Stomach (tissue), 4 donors: ENCODE results near the gene RNF114.

ENCODE experiments used
- POLR2A ChIP-seq, 4 donors: fragments of 450-650 bp; IDR thresholded peaks; one replicate each; pipeline ENCODE4 v1.6.1; 2016; ENCODE audit warnings: antibody characterized with exemption in 4 of 4, control low read depth in 2 of 4, mild to moderate bottlenecking in 1 of 4, moderate library complexity in 1 of 4
- TF ChIP-seq, protein P1 (sequence below), 7 experiments: fragments of 450-650 bp in 4 of 7; fragments of 200-600 bp in 3 of 7; sonication (generic) in 3 of 7; IDR thresholded peaks; one replicate each; pipeline ENCODE4 v1.5.1; 2016 to 2019; ENCODE audit warnings: antibody characterized with exemption in 7 of 7, control low read depth in 2 of 7, mild to moderate bottlenecking in 1 of 7

DNA sequence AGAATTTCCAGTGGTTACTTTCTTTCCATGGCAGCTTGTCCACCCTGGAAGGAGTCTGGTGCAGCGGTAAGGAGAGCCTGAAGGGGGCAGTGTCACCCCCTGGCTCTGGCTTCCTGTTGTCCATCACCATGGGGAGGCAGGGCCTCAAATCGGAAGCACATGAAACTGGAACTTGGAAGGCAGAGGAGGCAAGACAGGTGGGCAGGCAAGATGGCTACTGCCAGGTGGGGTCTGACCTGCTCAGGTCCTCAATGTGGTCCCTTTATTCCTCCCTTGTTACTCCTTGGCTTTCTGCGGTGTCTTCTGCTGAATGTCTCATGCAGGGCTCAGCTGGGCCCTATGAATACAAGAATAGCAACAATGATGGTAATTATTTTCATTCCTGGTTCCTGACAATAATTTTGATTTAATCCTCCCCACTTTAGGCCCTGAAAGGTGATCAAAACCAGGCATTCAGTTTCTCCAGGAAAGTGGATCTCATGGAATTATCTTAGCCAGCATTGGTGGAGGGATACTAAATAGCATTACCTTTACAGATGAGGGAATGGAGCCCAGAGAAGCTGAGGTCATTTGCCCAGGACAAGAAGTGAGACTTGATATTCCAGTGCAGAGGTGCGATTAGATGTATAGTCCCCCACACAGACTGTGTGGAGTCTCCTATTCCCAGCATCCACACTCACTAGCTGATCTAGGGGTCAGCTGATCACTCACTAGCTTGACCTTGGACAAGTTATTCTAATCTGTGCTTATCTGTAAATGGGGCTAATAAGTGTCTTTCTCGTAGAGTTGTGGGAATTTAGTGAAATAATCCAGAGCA lies 29.0 kb downstream of the RNF114 start:
- TF ChIP-seq, protein P1, sequence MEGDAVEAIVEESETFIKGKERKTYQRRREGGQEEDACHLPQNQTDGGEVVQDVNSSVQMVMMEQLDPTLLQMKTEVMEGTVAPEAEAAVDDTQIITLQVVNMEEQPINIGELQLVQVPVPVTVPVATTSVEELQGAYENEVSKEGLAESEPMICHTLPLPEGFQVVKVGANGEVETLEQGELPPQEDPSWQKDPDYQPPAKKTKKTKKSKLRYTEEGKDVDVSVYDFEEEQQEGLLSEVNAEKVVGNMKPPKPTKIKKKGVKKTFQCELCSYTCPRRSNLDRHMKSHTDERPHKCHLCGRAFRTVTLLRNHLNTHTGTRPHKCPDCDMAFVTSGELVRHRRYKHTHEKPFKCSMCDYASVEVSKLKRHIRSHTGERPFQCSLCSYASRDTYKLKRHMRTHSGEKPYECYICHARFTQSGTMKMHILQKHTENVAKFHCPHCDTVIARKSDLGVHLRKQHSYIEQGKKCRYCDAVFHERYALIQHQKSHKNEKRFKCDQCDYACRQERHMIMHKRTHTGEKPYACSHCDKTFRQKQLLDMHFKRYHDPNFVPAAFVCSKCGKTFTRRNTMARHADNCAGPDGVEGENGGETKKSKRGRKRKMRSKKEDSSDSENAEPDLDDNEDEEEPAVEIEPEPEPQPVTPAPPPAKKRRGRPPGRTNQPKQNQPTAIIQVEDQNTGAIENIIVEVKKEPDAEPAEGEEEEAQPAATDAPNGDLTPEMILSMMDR (IDR thresholded peaks at IDR 0.05) = peak in 3 of 7 experiments; percentile 7 to 32 (median 27)
- TF ChIP-seq POLR2A (IDR thresholded peaks at IDR 0.05) = no peak
